ENCODE measurements around the gene C1orf122.

- no peak for TF ChIP-seq CTCF (IDR thresholded peaks at IDR 0.05)
- TF ChIP-seq SIN3A (IDR thresholded peaks at IDR 0.05; ENCODE audit: borderline replicate concordance, insufficient read depth, low read depth, low read length) = no peak
- TF ChIP-seq POLR2AphosphoS5 (IDR thresholded peaks at IDR 0.05; ENCODE audit: low read depth, low read length) = no peak
Observed at GRCh38 chr1:37762516-37762915, 45.1 kb upstream of the C1orf122 start.

Data from Panc1 (cell line).